CD4-positive, alpha-beta T cell treated with Interleukin-15 for 1 hour (primary cell): Measurements from ENCODE around the gene VPS11.

ENCODE experiments used
- DNase-seq: peaks from one replicate; pipeline ENCODE4 v3.0.0-alpha.2; 2020

Gene VPS11

GRCh38 chr11:119106564-119107537 lies 39.2 kb downstream of the VPS11 start, which contains the start of gene C2CD2L:
Gene C2CD2L (plus strand): TSS chr11:119107344. CDS start chr11:119107742, 398 bp downstream.
- DNase-seq: peak; percentile 92

GRCh38 chr11:119107538-119108145 lies 40.0 kb downstream of the VPS11 start:
- DNase-seq: no peak

- DNase-seq: no peak
Measured at GRCh38 chr11:119108146-119108856, 40.7 kb downstream of the VPS11 start.

GRCh38 chr11:119108857-119109221 lies 41.2 kb downstream of the VPS11 start:
- DNase-seq: no peak

GRCh38 chr11:119109843-119110242 lies 42.2 kb downstream of the VPS11 start:
- no peak for DNase-seq

GRCh38 chr11:119110439-119110838 lies 42.8 kb downstream of the VPS11 start:
- DNase-seq: no peak

GRCh38 chr11:119111361-119111925 lies 43.8 kb downstream of the VPS11 start:
- no peak for DNase-seq

- no peak for DNase-seq
Measured at GRCh38 chr11:119112314-119113020, 44.8 kb downstream of the VPS11 start.

- DNase-seq: no peak
Measured at GRCh38 chr11:119113716-119114115, 46.1 kb downstream of the VPS11 start.

GRCh38 chr11:119114351-119114750 lies 46.7 kb downstream of the VPS11 start:
- DNase-seq: no peak

- peak; percentile 61 for DNase-seq
Measured at GRCh38 chr11:119115484-119116234, 48.0 kb downstream of the VPS11 start.

GRCh38 chr11:119116235-119116594 lies 48.6 kb downstream of the VPS11 start:
- DNase-seq: no peak

- no peak for DNase-seq
Measured at GRCh38 chr11:119116601-119117000, 49.0 kb downstream of the VPS11 start.

- DNase-seq: no peak
Measured at GRCh38 chr11:119117004-119117706, 49.5 kb downstream of the VPS11 start.

GRCh38 chr11:119118227-119118626 lies 50.6 kb downstream of the VPS11 start:
- DNase-seq: no peak

GRCh38 chr11:119118946-119119345 lies 51.3 kb downstream of the VPS11 start:
- DNase-seq: no peak

- DNase-seq: no peak
Measured at GRCh38 chr11:119120639-119121007, 53.0 kb downstream of the VPS11 start.

- peak; percentile 100 for DNase-seq
Measured at GRCh38 chr11:119121008-119121810, 53.6 kb downstream of the VPS11 start, which contains the start of gene HINFP. Gene HINFP (plus strand): TSS chr11:119121580. CDS start chr11:119126945, 5,365 bp downstream.

- DNase-seq: no peak
Measured at GRCh38 chr11:119121811-119122124, 54.1 kb downstream of the VPS11 start.

- no peak for DNase-seq
Measured at GRCh38 chr11:119125821-119126220, 58.2 kb downstream of the VPS11 start.
